Prostate gland (tissue), 2 donors: ENCODE results near the gene RUNX2. TPM values are rescaled to one million over a fixed set of nuclear protein-coding genes. Genes with fewer than 3 reads are reported as not detected.

ENCODE experiments used
- DNase-seq: peaks from one replicate; pipeline ENCODE4 v3.0.0-alpha.2; 2019; ENCODE audit warnings: low spot score
- H3K27ac ChIP-seq, 2 donors: fragments of 200-600 bp; sonication (generic); 2 replicates each; pipeline ENCODE4 v1.5.1; 2017 to 2019
- H3K27me3 ChIP-seq: fragments of 200-600 bp; sonication (generic); replicated peaks from 2 replicates; pipeline ENCODE4 v1.5.1; 2019; ENCODE audit not compliant: insufficient read depth
- H3K36me3 ChIP-seq, 2 donors: fragments of 200-600 bp; sonication (generic); 1 replicate in 1 of 2; 2 replicates in 1 of 2; pipeline versions ENCODE4 v1.5.1 to v1.8.1; 2017 to 2019
- H3K4me1 ChIP-seq: fragments of 200-600 bp; sonication (generic); replicated peaks from 2 replicates; pipeline ENCODE4 v1.5.1; 2019
- H3K4me3 ChIP-seq, 2 donors: fragments of 200-600 bp; sonication (generic); 2 replicates each; pipeline ENCODE4 v1.5.1; 2017 to 2019
- H3K9me3 ChIP-seq: fragments of 200-600 bp; sonication (generic); 2 replicates; pipeline ENCODE4 v1.5.1; 2017
- CTCF ChIP-seq, 4 experiments: fragments of 200-600 bp in 2 of 4; fragments of 450-650 bp in 2 of 4; sonication (generic) in 2 of 4; IDR thresholded peaks; 1 replicate in 3 of 4; 2 replicates in 1 of 4; pipeline ENCODE4 v1.5.1; 2016 to 2019; ENCODE audit warnings: antibody characterized with exemption in 4 of 4, mild to moderate bottlenecking in 2 of 4, moderate library complexity in 2 of 4
- POLR2A ChIP-seq: fragments of 450-650 bp; IDR thresholded peaks from one replicate; pipeline ENCODE4 v1.6.1; 2016; ENCODE audit warnings: antibody characterized with exemption, mild to moderate bottlenecking
- POLR2AphosphoS5 ChIP-seq: sonication (generic); formaldehyde crosslinking; IDR thresholded peaks from one replicate; pipeline ENCODE4 v1.6.1; 2017; ENCODE audit warnings: antibody characterized with exemption
- WGBS: methylation state at CpG from one replicate; pipeline ENCODE4 v1.1.5; 2018; 5-methylcytosine and 5-hydroxymethylcytosine counted together
- intact Hi-C: fragments of 100-400 bp; cut with DNase I; formaldehyde crosslinking; loops from one replicate; pipeline ENCODE4 v1.14.2; 2022
- total RNA-seq, 2 donors: library from RNA; depleted of rRNA; stranded (reverse); fragments of >200 nt; gene quantifications; one replicate each; pipeline ENCODE4 v1.1.0, GENCODE V29; 2016

Gene RUNX2
- total RNA-seq, 2 donors from 2014 or later = 9.2 to 10.7 TPM

DNA sequence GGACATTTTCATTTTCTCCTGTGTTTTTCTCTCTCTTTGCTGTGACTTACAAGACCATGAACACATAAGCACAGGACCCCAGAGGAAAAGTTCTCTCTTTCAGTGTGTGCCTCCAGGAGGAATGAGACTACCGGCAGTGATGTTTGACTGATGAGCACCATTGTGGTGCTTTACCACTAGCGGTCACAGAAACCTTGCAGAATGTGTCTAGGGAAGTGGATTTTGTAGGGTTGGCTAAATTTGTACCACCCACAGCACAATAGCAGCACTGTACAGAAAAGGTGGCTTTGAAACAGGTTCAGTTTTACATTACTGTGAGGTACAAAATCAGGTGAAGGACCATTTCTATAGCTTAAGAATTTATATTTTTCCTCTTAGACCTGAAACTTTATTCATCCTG is 351.5 kb downstream of the RUNX2 start:
- 96% methylated on average over 2 of the region's 2 CpGs for WGBS
- intact Hi-C loops = no loop called here
- Histone ChIP-seq H3K27ac (no peak overlapping the region), H3K9me3 (no peaks in the 10 kb centered on the region), H3K4me3 (no peak overlapping the region), H3K4me1 (peaks cover 5% of the 10 kb centered on the region), H3K27me3 (no peaks in the 10 kb centered on the region), H3K36me3 (no peaks in the 10 kb centered on the region)
- TF ChIP-seq POLR2A (no peak), CTCF (IDR thresholded peaks at IDR 0.05) (no peak), POLR2AphosphoS5 (no peak)
- DNase-seq = no peak

DNA sequence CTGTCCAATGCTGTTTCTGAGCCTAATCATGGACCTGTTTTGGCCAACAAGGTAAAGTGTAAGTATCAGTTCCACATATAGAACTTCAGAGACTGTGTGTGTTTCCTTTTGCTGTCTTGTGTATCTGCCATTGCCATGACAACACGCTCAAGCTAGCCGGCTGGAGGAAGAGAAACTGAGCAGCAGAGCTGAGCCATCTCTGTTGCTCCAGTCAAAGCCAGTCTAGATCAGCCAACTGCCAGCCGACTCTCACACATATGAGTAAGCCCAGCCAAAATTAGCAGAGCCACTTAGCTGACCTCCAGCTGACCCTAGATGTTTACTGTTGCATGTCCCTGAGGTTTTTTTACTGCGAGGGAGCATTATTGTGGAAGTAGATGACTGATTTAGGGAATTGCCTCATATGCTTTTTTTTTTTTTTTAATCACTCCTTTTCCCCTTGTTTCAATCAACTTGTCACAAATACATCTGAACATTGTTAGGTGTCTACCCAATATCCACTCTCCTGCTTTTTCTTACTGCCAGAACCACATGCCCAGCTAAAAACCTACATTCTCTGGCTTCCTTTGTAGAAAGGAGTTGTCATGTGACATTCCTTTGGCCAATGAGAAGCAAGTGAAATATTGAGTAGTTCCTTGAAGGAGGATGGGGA is 353.9 kb downstream of the RUNX2 start:
- Histone ChIP-seq H3K36me3 (no peaks in the 10 kb centered on the region), H3K27ac (no peak overlapping the region), H3K4me3 (no peak overlapping the region), H3K27me3 (no peaks in the 10 kb centered on the region), H3K9me3 (no peaks in the 10 kb centered on the region), H3K4me1 (peaks cover 5% of the 10 kb centered on the region)
- intact Hi-C loops = no loop called here
- WGBS = 62% methylated on average over 4 of the region's 4 CpGs
- no peak for DNase-seq
- TF ChIP-seq POLR2A = no peak
- no peak for TF ChIP-seq POLR2AphosphoS5
- no peak for TF ChIP-seq CTCF (IDR thresholded peaks at IDR 0.05)

DNA sequence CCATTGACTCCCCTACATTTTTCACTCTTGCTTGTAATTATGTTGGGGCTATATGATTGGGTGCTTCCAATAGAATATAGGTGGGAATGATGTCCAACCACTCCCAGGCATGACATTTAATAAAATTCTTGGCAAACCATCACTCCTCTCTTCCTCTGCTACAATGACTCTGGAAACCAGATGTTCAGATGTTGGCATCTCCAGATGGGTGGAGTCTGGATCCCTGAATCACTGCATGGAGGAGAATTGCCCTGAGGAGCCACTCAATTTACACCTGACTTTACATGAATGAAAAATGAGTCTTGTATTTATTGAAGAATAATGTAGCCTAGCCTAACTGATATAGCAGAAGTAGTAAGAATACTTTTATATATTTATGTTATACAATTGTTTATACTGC is 356.3 kb downstream of the RUNX2 start:
- no peaks in the 10 kb centered on the region for H3K36me3 ChIP-seq
- H3K9me3 ChIP-seq = no peaks in the 10 kb centered on the region
- H3K27me3 ChIP-seq = no peaks in the 10 kb centered on the region
- no peak for DNase-seq
- H3K27ac ChIP-seq = no peak overlapping the region
- H3K4me3 ChIP-seq = no peak overlapping the region
- intact Hi-C loops = no loop called here
- no peak for TF ChIP-seq CTCF (IDR thresholded peaks at IDR 0.05)
- TF ChIP-seq POLR2AphosphoS5 = no peak
- TF ChIP-seq POLR2A = no peak
- H3K4me1 ChIP-seq = no peaks in the 10 kb centered on the region

DNA sequence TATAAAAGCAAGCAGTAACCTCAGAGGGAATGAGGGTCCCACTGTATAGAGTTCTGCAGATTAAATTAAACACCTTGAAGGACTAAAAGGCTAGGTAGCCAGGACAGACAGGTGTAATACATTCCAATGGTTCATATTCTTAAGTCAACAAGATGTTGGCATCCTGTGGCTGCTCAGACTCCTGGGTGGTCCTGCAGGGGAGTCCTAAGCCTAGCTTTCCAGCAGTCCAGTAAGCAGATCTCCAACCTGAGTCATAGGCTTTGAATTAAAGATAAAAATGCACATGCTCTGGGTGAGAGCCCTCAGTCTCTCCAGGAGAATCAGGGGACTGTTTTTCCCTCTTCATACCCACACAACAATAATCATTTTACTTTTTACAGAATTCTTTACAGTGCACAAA is 356.9 kb downstream of the RUNX2 start:
- Histone ChIP-seq H3K9me3 (no peaks in the 10 kb centered on the region), H3K27me3 (no peaks in the 10 kb centered on the region), H3K4me3 (no peak overlapping the region), H3K4me1 (no peaks in the 10 kb centered on the region), H3K27ac (no peak overlapping the region), H3K36me3 (no peaks in the 10 kb centered on the region)
- DNase-seq = no peak
- TF ChIP-seq CTCF (IDR thresholded peaks at IDR 0.05) (no peak), POLR2AphosphoS5 (no peak), POLR2A (no peak)
- intact Hi-C loops = no loop called here

DNA sequence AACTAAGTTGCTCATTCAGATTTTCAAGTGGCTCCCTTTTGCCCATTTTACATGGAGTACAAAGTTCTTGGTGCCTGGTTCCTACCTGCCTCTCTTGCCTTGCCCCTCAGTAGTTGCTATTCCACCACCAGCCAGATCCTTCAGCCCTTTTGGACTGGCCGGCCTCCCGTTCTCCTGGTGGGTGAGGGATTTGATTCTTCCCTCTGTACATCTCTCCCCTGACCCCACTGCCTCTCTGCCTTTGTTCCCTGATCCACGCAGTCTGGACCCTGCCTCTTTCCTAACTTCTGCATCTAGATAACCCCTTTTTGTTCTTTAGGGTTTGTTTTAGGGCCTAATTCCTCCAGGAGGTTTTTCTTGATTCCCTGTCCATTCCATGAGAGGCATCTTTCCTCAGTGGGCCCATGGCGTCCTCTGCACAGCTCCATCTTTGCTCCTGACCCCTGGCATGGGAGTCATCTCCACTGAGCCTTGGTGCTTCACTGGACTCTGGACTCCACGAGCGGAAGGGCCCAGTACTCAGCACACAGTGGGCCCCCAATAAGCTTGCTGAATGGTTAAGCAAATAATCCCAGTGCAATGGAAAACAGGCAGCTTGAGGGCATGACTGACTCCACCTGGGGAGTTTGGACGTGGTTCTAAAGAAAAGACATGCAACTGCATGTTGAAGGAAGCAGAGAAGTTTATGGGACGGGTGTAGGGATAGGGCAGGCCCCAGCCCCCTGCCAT is 358.9 kb downstream of the RUNX2 start:
- Histone ChIP-seq H3K4me1 (no peaks in the 10 kb centered on the region), H3K27ac (no peak overlapping the region), H3K4me3 (no peak overlapping the region), H3K9me3 (no peaks in the 10 kb centered on the region), H3K27me3 (no peaks in the 10 kb centered on the region), H3K36me3 (no peaks in the 10 kb centered on the region)
- 90% methylated on average over 8 of the region's 8 CpGs for WGBS
- DNase-seq = no peak
- TF ChIP-seq POLR2A (no peak), CTCF (IDR thresholded peaks at IDR 0.05) (no peak), POLR2AphosphoS5 (no peak)
- intact Hi-C loops = no loop called here
